GM12865 (cell line): ENCODE measurements around the gene ASB10.

Experiments
- DNase-seq: peaks from one replicate; pipeline ENCODE4 v3.0.0; 2010; ENCODE audit warnings: low read depth
- H3K4me3 ChIP-seq: 2 replicates; pipeline ENCODE4 v1.5.1; 2011; ENCODE audit warnings: mild to moderate bottlenecking, low read depth, low read length, control low read depth
- TF ChIP-seq, protein P1 (sequence below): IDR thresholded peaks from 2 replicates; pipeline ENCODE4 v1.5.1; 2011; ENCODE audit warnings: low read length, control low read depth, low read depth, inconsistent platforms; ENCODE audit not compliant: insufficient read depth; ENCODE audit errors: missing control alignments

Gene ASB10

DNA sequence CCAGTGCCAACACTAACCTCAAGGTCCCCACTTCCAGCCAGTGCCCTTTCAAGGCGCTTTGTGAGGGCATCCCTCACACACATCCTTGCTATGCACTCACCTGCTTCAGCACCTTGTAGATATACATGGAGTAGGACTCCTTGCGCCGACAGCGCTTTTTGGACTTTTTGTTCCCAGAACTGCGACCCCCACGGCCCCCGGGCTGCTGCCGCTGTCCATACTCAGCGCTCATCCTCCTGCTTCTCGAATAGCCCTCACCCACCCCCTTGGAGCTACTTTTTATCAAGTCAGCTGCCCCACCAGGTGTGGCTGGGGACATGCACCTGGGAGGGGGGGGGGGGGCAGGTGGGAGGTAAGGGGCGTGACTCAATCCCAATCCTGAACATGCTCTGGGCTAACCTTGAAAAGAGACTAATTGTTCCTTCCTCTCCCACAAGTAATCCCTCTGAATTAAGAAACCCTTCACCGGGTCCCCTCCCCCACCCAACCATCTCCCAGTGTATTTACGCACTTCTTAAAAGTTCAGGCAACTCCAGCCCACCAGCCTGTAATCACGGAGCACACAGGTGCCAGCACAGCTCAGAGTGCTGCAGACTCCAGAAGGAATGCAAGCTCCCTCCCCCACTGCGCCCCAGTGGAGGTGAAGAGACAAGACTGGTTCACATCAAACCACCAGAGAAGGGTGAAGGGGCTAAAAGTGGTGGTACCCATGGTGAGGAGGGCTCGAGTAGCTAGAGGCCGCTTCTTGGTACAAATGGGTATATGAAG is 23.2 kb upstream of the ASB10 start, which contains the start of gene H2BK1:
Gene H2BK1 (minus strand): TSS at position 402 of the 768 bp plus-strand sequence. CDS start 170 bp downstream, at position 232.
- TF ChIP-seq, protein P1, sequence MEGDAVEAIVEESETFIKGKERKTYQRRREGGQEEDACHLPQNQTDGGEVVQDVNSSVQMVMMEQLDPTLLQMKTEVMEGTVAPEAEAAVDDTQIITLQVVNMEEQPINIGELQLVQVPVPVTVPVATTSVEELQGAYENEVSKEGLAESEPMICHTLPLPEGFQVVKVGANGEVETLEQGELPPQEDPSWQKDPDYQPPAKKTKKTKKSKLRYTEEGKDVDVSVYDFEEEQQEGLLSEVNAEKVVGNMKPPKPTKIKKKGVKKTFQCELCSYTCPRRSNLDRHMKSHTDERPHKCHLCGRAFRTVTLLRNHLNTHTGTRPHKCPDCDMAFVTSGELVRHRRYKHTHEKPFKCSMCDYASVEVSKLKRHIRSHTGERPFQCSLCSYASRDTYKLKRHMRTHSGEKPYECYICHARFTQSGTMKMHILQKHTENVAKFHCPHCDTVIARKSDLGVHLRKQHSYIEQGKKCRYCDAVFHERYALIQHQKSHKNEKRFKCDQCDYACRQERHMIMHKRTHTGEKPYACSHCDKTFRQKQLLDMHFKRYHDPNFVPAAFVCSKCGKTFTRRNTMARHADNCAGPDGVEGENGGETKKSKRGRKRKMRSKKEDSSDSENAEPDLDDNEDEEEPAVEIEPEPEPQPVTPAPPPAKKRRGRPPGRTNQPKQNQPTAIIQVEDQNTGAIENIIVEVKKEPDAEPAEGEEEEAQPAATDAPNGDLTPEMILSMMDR = no peak
- DNase-seq = no peak

DNA sequence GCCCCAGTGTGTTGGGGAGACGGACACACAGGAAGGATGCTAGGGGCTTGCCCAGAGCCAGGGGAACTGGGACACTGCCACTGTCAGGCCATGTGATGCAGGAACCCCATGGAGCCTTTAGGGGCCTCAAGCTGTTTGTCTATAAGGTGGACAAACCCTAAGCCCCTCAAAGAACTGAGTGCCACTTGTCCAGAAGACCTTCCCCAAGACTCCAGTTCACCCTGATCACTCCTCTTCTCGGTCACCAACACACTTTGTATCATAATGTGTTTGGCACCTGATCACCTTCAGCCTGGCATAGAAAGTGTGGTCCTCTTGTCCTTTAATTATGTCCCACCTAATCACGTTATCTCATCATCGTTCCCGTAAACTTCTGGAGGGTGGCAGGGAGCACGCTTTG is 22.5 kb upstream of the ASB10 start:
- H3K4me3 ChIP-seq = no peak overlapping the region
- TF ChIP-seq, protein P1 = no peak
- DNase-seq = no peak

More for the DNA sequence above, 23.2 kb upstream of the ASB10 start, which contains the start of gene H2BK1:
- H3K4me3 ChIP-seq = no peak within 1 kb of the TSS

DNA sequence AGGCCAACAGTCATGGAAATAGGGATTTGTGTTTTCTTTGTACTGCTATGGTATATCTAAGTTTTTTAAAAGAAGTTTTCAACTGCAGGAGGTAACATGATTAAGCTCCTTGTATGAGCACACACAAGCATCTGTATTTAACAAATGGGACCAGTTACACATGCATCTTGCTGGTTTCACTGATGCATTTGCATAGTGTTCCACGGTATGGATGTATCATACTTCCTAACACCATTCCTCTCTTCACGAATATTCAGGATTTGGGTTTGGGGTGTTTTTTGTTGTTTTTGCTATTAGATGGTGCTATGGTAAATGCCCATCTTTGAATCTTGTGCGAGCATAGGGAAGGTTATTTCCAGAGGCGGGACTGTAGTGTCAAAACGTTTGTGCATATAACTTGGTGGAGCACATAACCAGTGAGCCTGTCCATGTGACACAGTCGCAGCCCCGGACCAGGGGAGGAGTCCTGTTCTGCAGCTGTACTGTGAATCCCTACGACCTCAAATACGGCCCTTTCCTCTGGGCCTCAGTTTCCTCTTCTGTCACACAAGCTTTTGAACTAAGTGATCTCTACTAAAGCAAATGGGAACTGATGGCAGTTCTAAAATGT is 21.3 kb upstream of the ASB10 start:
- TF ChIP-seq, protein P1 = no peak
- no peak for DNase-seq
- no peak overlapping the region for H3K4me3 ChIP-seq

DNA sequence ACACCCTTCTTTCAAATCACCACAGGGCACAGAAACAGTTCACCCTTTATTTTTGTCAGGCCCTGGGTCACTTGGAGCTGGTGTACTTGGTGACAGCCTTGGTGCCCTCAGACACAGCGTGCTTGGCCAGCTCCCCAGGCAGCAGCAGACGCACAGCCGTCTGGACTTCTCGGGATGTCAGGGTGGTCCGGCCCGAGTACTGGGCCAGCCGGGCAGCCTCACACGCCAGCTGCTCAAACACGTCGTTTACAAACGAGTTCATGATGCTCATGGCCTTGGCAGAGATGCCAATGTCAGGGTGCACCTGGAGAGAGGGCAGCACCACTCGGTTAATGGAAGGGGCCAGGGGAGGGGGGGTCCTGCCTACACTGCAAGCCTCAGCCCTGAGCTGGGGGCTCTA is 20.8 kb upstream of the ASB10 start:
- H3K4me3 ChIP-seq = no peak overlapping the region
- TF ChIP-seq, protein P1 = no peak
- no peak for DNase-seq

DNA sequence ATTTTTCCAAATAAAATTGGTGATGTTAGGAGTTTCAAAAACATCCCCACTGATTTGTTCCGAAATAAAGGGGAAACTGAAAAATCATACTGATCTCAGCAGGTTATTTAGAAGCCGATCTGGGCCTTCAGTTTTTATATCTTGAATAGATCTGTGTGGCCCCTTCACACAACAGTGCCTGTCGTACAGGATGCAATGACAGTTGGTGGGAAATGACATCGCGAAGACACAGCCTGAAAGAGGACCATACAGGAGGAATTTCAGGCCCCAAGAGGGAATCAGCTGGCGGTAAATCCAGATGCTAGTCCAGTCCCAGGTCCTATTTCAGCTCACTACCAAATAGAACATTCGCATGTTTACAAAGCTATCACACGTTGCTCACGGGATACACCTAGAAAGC is 20.3 kb upstream of the ASB10 start:
- no peak for DNase-seq
- H3K4me3 ChIP-seq = no peak overlapping the region
- TF ChIP-seq, protein P1 = no peak

DNA sequence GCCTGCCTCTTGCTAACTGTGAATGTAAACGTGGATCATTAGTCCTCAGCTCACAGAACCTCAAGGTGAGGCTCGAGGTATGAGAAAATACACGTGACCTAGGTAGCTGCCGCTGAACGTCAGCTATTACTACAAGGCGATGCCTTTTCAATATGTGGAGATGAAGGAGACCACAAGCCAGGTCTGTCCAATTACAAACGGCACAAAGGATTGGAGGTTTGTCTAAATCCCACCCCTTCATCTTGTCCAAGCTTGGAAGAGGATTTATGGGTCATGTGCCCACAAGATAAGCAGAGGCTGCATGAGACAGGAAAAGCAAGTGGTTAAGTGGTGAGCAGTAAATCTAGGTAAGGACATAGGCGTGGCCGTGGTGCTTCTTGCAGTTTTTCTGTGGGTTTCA is 19.9 kb upstream of the ASB10 start:
- no peak overlapping the region for H3K4me3 ChIP-seq
- no peak for DNase-seq
- TF ChIP-seq, protein P1 = no peak
